Neural cell (in vitro differentiated cells): ENCODE results near the gene AHCYL1. TPM values are rescaled to one million over a fixed set of nuclear protein-coding genes. Genes with fewer than 3 reads are reported as not detected.

Experiments
- H2AFZ ChIP-seq: fragments of 200-600, 300-800 bp; sonication (generic), shearing (Covaris generic); 2 replicates; pipeline ENCODE4 v1.6.0; 2014; ENCODE audit warnings: low read depth, mild to moderate bottlenecking, antibody characterized with exemption, low read length, moderate library complexity
- H3F3A ChIP-seq: fragments of 200-600 bp; shearing (Covaris generic); 2 replicates; pipeline ENCODE4 v1.6.1; 2016; ENCODE audit warnings: mild to moderate bottlenecking, moderate library complexity, mixed read lengths, antibody characterized with exemption, low read length; ENCODE audit not compliant: insufficient read depth, poor library complexity, severe bottlenecking
- H3K27ac ChIP-seq: fragments of 200-600, 300-800 bp; sonication (generic), shearing (Covaris generic); 2 replicates; pipeline ENCODE4 v1.5.1; 2014; ENCODE audit warnings: mild to moderate bottlenecking, low read length, moderate library complexity
- H3K27me3 ChIP-seq: fragments of 300-800, 200-600 bp; sonication (generic), shearing (Covaris generic); 2 replicates; pipeline ENCODE4 v1.6.0; 2014; ENCODE audit warnings: mild to moderate bottlenecking, low read depth, low read length, moderate library complexity; ENCODE audit not compliant: insufficient read depth
- H3K36me3 ChIP-seq: fragments of 300-800, 200-600 bp; sonication (generic), shearing (Covaris generic); 2 replicates; pipeline ENCODE4 v1.5.1; 2014; ENCODE audit warnings: mild to moderate bottlenecking, antibody characterized with exemption, low read length, moderate library complexity; ENCODE audit not compliant: insufficient read depth
- H3K4me2 ChIP-seq: fragments of 300-800, 200-600 bp; sonication (generic), shearing (Covaris generic); 2 replicates; pipeline ENCODE4 v1.6.0; 2014; ENCODE audit warnings: mild to moderate bottlenecking, low read length
- H3K4me3 ChIP-seq: fragments of 300-800, 200-600 bp; sonication (generic), shearing (Covaris generic); 2 replicates; pipeline ENCODE4 v1.5.1; 2014; ENCODE audit warnings: mild to moderate bottlenecking, low read length, moderate library complexity
- H3K79me2 ChIP-seq: fragments of 200-600 bp; shearing (Covaris generic); replicated peaks from 2 replicates; pipeline ENCODE4 v1.6.0; 2014; ENCODE audit warnings: mild to moderate bottlenecking, low read length, moderate library complexity; ENCODE audit not compliant: insufficient read depth
- H3K9ac ChIP-seq: fragments of 300-800, 200-600 bp; sonication (generic), shearing (Covaris generic); 2 replicates; pipeline ENCODE4 v1.6.1; 2016; ENCODE audit warnings: mild to moderate bottlenecking, low read length, mixed read lengths
- H3K9me2 ChIP-seq: fragments of 200-600 bp; shearing (Covaris generic); 2 replicates; pipeline ENCODE4 v1.6.1; 2016; ENCODE audit warnings: mild to moderate bottlenecking, low read length, mixed read lengths; ENCODE audit not compliant: insufficient read depth
- H3K9me3 ChIP-seq: fragments of 200-600, 300-800 bp; sonication (generic), shearing (Covaris generic); 2 replicates; pipeline ENCODE4 v1.6.1; 2016; ENCODE audit warnings: mild to moderate bottlenecking, mixed run types, low read length, moderate library complexity, mixed read lengths
- H4K20me1 ChIP-seq: fragments of 200-600 bp; shearing (Covaris generic); 2 replicates; pipeline ENCODE4 v1.6.1; 2016; ENCODE audit warnings: mild to moderate bottlenecking, mixed run types; ENCODE audit not compliant: insufficient read depth
- EP300 ChIP-seq: fragments of 450-650 bp; conservative IDR thresholded peaks from 2 replicates; pipeline ENCODE4 v1.6.1; 2014; ENCODE audit warnings: antibody characterized with exemption, mild to moderate bottlenecking, moderate library complexity; ENCODE audit not compliant: poor library complexity, severe bottlenecking
- EZH2 ChIP-seq: fragments of 200-600, 300-800 bp; shearing (Covaris generic), sonication (generic); IDR thresholded peaks from 2 replicates; pipeline ENCODE4 v1.6.1; 2014; ENCODE audit warnings: antibody characterized with exemption, low read length, borderline replicate concordance, mild to moderate bottlenecking; ENCODE audit not compliant: insufficient read depth, poor library complexity, severe bottlenecking
- MXI1 ChIP-seq: fragments of 450-650 bp; conservative IDR thresholded peaks from 2 replicates; pipeline ENCODE4 v1.6.1; 2014; ENCODE audit warnings: antibody characterized with exemption, mild to moderate bottlenecking; ENCODE audit not compliant: poor library complexity, severe bottlenecking
- POLR2AphosphoS5 ChIP-seq: IDR thresholded peaks from 2 replicates; pipeline ENCODE4 v1.6.1; 2012
- RAD21 ChIP-seq: fragments of 450-650 bp; conservative IDR thresholded peaks from 2 replicates; pipeline ENCODE4 v1.6.1; 2014; ENCODE audit warnings: antibody characterized with exemption, mild to moderate bottlenecking, moderate library complexity
- REST ChIP-seq: IDR thresholded peaks from 2 replicates; pipeline ENCODE4 v1.6.1; 2012; ENCODE audit warnings: borderline replicate concordance
- SMC3 ChIP-seq: fragments of 450-650 bp; conservative IDR thresholded peaks from 2 replicates; pipeline ENCODE4 v1.6.1; 2014; ENCODE audit warnings: antibody characterized with exemption, mild to moderate bottlenecking, moderate library complexity; ENCODE audit not compliant: poor library complexity
- TAF1 ChIP-seq: IDR thresholded peaks from 2 replicates; pipeline ENCODE4 v1.6.1; 2012; ENCODE audit warnings: low read depth
- polyA plus RNA-seq: library from polyadenylated mRNA; depleted of rRNA; stranded (reverse); fragments of >200 nt; gene quantifications from 2 replicates; pipeline ENCODE4 v1.2.3, GENCODE V29; 2014
- TF ChIP-seq, protein P1 (sequence below): fragments of 450-650 bp; IDR thresholded peaks from 2 replicates; pipeline ENCODE4 v1.5.1; 2014; ENCODE audit warnings: antibody characterized with exemption, mild to moderate bottlenecking, moderate library complexity; ENCODE audit not compliant: poor library complexity, severe bottlenecking

The AHCYL1 gene
- polyA plus RNA-seq, 1 donor from 2014 or later: 48.7 TPM

GRCh38 chr1:109997867-109998229, 13.3 kb downstream of the AHCYL1 start:
- Histone ChIP-seq H3K9me2 (no peaks in the 10 kb centered on the region), H3K36me3 (no peaks in the 10 kb centered on the region), H3K9me3 (no peaks in the 10 kb centered on the region), H3K27me3 (no peaks in the 10 kb centered on the region), H3K4me2 (no peak overlapping the region), H3K9ac (no peak overlapping the region), H3F3A (no peaks in the 10 kb centered on the region), H3K79me2 (peaks cover 31% of the 10 kb centered on the region), H3K4me3 (no peak overlapping the region), H2AFZ (no peak overlapping the region), H3K27ac (no peak overlapping the region), H4K20me1 (no peaks in the 10 kb centered on the region)
- TF ChIP-seq, protein P1, sequence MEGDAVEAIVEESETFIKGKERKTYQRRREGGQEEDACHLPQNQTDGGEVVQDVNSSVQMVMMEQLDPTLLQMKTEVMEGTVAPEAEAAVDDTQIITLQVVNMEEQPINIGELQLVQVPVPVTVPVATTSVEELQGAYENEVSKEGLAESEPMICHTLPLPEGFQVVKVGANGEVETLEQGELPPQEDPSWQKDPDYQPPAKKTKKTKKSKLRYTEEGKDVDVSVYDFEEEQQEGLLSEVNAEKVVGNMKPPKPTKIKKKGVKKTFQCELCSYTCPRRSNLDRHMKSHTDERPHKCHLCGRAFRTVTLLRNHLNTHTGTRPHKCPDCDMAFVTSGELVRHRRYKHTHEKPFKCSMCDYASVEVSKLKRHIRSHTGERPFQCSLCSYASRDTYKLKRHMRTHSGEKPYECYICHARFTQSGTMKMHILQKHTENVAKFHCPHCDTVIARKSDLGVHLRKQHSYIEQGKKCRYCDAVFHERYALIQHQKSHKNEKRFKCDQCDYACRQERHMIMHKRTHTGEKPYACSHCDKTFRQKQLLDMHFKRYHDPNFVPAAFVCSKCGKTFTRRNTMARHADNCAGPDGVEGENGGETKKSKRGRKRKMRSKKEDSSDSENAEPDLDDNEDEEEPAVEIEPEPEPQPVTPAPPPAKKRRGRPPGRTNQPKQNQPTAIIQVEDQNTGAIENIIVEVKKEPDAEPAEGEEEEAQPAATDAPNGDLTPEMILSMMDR: no peak
- TF ChIP-seq MXI1 (no peak), REST (no peak), EP300 (no peak), SMC3 (no peak), TAF1 (no peak), POLR2AphosphoS5 (no peak), RAD21 (no peak), EZH2 (no peak)

GRCh38 chr1:110002695-110003094, 18.1 kb downstream of the AHCYL1 start:
- H3K4me2 ChIP-seq: no peak overlapping the region
- no peak overlapping the region for H3K4me3 ChIP-seq
- H2AFZ ChIP-seq: no peak overlapping the region
- H3F3A ChIP-seq: no peaks in the 10 kb centered on the region
- H3K36me3 ChIP-seq: no peaks in the 10 kb centered on the region
- H3K9me2 ChIP-seq: no peaks in the 10 kb centered on the region
- no peaks in the 10 kb centered on the region for H3K27me3 ChIP-seq
- TF ChIP-seq, protein P1: no peak
- TF ChIP-seq POLR2AphosphoS5: no peak
- no peak for TF ChIP-seq TAF1
- no peak for TF ChIP-seq EZH2
- H4K20me1 ChIP-seq: no peaks in the 10 kb centered on the region
- H3K27ac ChIP-seq: no peak overlapping the region
- H3K9ac ChIP-seq: no peak overlapping the region
- H3K79me2 ChIP-seq: peaks cover 24% of the 10 kb centered on the region
- no peaks in the 10 kb centered on the region for H3K9me3 ChIP-seq
